B cell (primary cell): Measurements from ENCODE around the gene DQX1. TPM values are rescaled to one million over a fixed set of nuclear protein-coding genes. Genes with fewer than 3 reads are reported as not detected.

ENCODE experiments used
- ATAC-seq: fragments of 200-7000 bp; cut with Tn5 transposase; one replicate; pipeline ENCODE4 v1.10.0; 2021; ENCODE audit warnings: low read depth, mild to moderate bottlenecking, moderate number of reproducible peaks, moderate library complexity
- CTCF ChIA-PET: fragments of 350-600 bp; sonication (Branson Sonifier 250); formaldehyde crosslinking; loops from one replicate; lab custom pipeline; 2021; ENCODE audit warnings: antibody characterized with exemption, inconsistent platforms; lab: Charles Lee
- POLR2A ChIA-PET: fragments of 350-600 bp; sonication (Branson Sonifier 250); formaldehyde crosslinking; loops from one replicate; lab custom pipeline; 2021; ENCODE audit warnings: antibody characterized with exemption; lab: Charles Lee
- DNase-seq: peaks from one replicate; pipeline ENCODE4 v3.0.0; 2013
- H2AFZ ChIP-seq: 2 replicates; pipeline ENCODE4 v1.6.1; 2012; ENCODE audit warnings: mild to moderate bottlenecking, low read depth, low read length; ENCODE audit not compliant: insufficient read depth, poor library complexity, severe bottlenecking
- H3K27ac ChIP-seq, 2 donors: 1 replicate in 1 of 2; 2 replicates in 1 of 2; pipeline ENCODE4 v1.5.1; 2012 to 2013; ENCODE audit warnings: low read length in 2 of 2, mild to moderate bottlenecking in 2 of 2, moderate library complexity in 1 of 2
- H3K27me3 ChIP-seq, 4 experiments: fragments of 200-600 bp in 1 of 4; sonication (generic) in 1 of 4; replicated peaks in 1 of 4; 1 replicate in 2 of 4; 2 replicates in 2 of 4; pipeline versions ENCODE4 v1.6.1 to v1.7.0; 2013 to 2016; ENCODE audit warnings: low read length in 3 of 4, mild to moderate bottlenecking in 2 of 4, mixed read lengths in 1 of 4, moderate library complexity in 1 of 4; ENCODE audit not compliant: insufficient read depth in 4 of 4, control insufficient read depth in 3 of 4; ENCODE audit errors: control extremely low read depth in 1 of 4
- H3K36me3 ChIP-seq, 2 experiments: replicated peaks in 1 of 2; 1 replicate in 1 of 2; 2 replicates in 1 of 2; pipeline versions ENCODE4 v1.6.1 to v1.7.1; 2013; ENCODE audit warnings: low read length in 1 of 2; ENCODE audit not compliant: insufficient read depth in 2 of 2, control insufficient read depth in 1 of 2; ENCODE audit errors: control extremely low read depth in 1 of 2, extremely low read depth in 1 of 2
- H3K4me1 ChIP-seq, 2 donors: fragments of 200-600 bp in 1 of 2; sonication (generic) in 1 of 2; 1 replicate in 1 of 2; 2 replicates in 1 of 2; pipeline versions ENCODE4 v1.5.1 to v1.6.1; 2013 to 2017; ENCODE audit warnings: low read length in 2 of 2; ENCODE audit not compliant: control insufficient read depth in 2 of 2, insufficient read depth in 2 of 2
- H3K4me2 ChIP-seq: replicated peaks from 2 replicates; pipeline ENCODE3; 2012; ENCODE audit warnings: mild to moderate bottlenecking, low read depth, low read length; ENCODE audit not compliant: poor library complexity, severe bottlenecking
- H3K4me3 ChIP-seq, 5 experiments: fragments of 200-600 bp in 1 of 5; sonication (generic) in 1 of 5; 1 replicate in 3 of 5; 2 replicates in 2 of 5; pipeline versions ENCODE4 v1.5.1 to v1.7.0; 2011 to 2016; ENCODE audit warnings: low read length in 4 of 5, mild to moderate bottlenecking in 4 of 5, low read depth in 2 of 5, control low read depth in 1 of 5, moderate library complexity in 1 of 5; ENCODE audit not compliant: insufficient read depth in 1 of 5; ENCODE audit errors: control extremely low read depth in 1 of 5, extremely low read depth in 1 of 5
- H3K79me2 ChIP-seq: fragments of 200-600 bp; sonication (generic); one replicate; pipeline ENCODE4 v1.6.0; 2016; ENCODE audit warnings: low read length; ENCODE audit not compliant: control insufficient read depth, insufficient read depth
- H3K9ac ChIP-seq: fragments of 200-600 bp; sonication (generic); 2 replicates; pipeline ENCODE4 v1.6.1; 2017; ENCODE audit warnings: mild to moderate bottlenecking, low read length, moderate library complexity
- H3K9me3 ChIP-seq, 3 donors: one replicate each; pipeline versions ENCODE4 v1.6.1 to v1.7.1; 2013; ENCODE audit warnings: low read length in 2 of 3; ENCODE audit not compliant: control insufficient read depth in 2 of 3, insufficient read depth in 1 of 3; ENCODE audit errors: control extremely low read depth in 1 of 3
- H4K20me1 ChIP-seq: 2 replicates; pipeline ENCODE4 v1.6.0; 2012; ENCODE audit warnings: mild to moderate bottlenecking, low read length; ENCODE audit not compliant: insufficient read depth, control insufficient read depth, poor library complexity, severe bottlenecking
- H3K27ac Mint-ChIP-seq: one replicate; pipeline ENCODE4 v1.8.0; 2021; ENCODE audit warnings: mixed read lengths
- H3K27me3 Mint-ChIP-seq: one replicate; pipeline ENCODE4 v1.8.0; 2021; ENCODE audit warnings: mixed read lengths
- H3K4me1 Mint-ChIP-seq: one replicate; pipeline ENCODE4 v1.8.0; 2021; ENCODE audit warnings: mixed read lengths
- H3K4me3 Mint-ChIP-seq: one replicate; pipeline ENCODE4 v1.8.0; 2021; ENCODE audit warnings: mixed read lengths
- H3K9me3 Mint-ChIP-seq: one replicate; pipeline ENCODE4 v1.8.0; 2022; ENCODE audit warnings: mixed read lengths; ENCODE audit not compliant: insufficient read depth
- CTCF ChIP-seq: fragments of 200-600 bp; IDR thresholded peaks from one replicate; pipeline ENCODE4 v1.8.0; 2022; ENCODE audit warnings: antibody characterized with exemption, mild to moderate bottlenecking
- EZH2 ChIP-seq: IDR thresholded peaks from 2 replicates; pipeline ENCODE4 v1.6.1; 2012; ENCODE audit warnings: borderline replicate concordance, low read depth, mild to moderate bottlenecking, moderate library complexity, low read length; ENCODE audit not compliant: insufficient read depth, poor library complexity, severe bottlenecking
- WGBS: methylation state at CpG from one replicate; pipeline ENCODE4 v1.1.5; 2013; ENCODE audit warnings: missing lambda C conversion rate; ENCODE audit not compliant: insufficient coverage; 5-methylcytosine and 5-hydroxymethylcytosine counted together
- intact Hi-C: fragments of 100-400 bp; cut with micrococcal nuclease; formaldehyde crosslinking; loops from one replicate; pipeline ENCODE4 v1.10.0; 2022
- polyA plus RNA-seq: library from polyadenylated mRNA; depleted of rRNA; stranded (reverse); fragments of >200 nt; gene quantifications from 2 replicates; pipeline ENCODE4 v1.2.3, GENCODE V29; 2012
- total RNA-seq, 2 donors: library from RNA; stranded (reverse); fragments of 120-200 nt in 1 of 2; gene quantifications; 1 replicate in 1 of 2; 2 replicates in 1 of 2; pipeline versions ENCODE4 v1.2.3 to v1.2.4, GENCODE V29; 2013 to 2022

The DQX1 gene
- total and polyA plus RNA-seq, 2 donors (not counting 1 experiment from before 2014, with no cell fraction given), result 0.46 to 0.57 TPM

- Histone ChIP-seq H3K79me2 (peaks cover 4% of the 10 kb centered on the region), H3K9me3 (peaks cover 0 to 3% (median 0%) of the 10 kb centered on the region in 3 donors), H4K20me1 (no peaks in the 10 kb centered on the region), H3K9ac (no peak overlapping the region), H3K4me2 (no peak overlapping the region), H3K36me3 (no peaks in the 10 kb centered on the region), H3K27me3 (no peaks in the 10 kb centered on the region), H2AFZ (no peak overlapping the region), H3K27ac (no peak overlapping the region), H3K4me3 (no peak overlapping the region), H3K4me1 (peaks cover 18 to 22% of the 10 kb centered on the region in 2 donors)
- Mint-ChIP-seq H3K27me3 (no peaks in the 10 kb centered on the region), H3K9me3 (no peaks in the 10 kb centered on the region), H3K4me1 (no peaks in the 10 kb centered on the region), H3K4me3 (no peak overlapping the region), H3K27ac (no peak overlapping the region)
- DNase-seq (no peak), ATAC-seq (no peak)
- intact Hi-C loops, result no loop called here
- ChIA-PET POLR2A (interaction anchor here (1.2 kb wide), 1 partner anchor 11 kb away, joined by 3 read pairs; no protein-coding TSS in a partner anchor), CTCF (interaction anchor here (1.3 to 1.7 kb wide), 2 partner anchors 19 to 35 kb away, joined by 3 to 4 read pairs; no protein-coding TSS in a partner anchor)
- TF ChIP-seq EZH2 (no peak), CTCF (no peak)
These were observed 40.7 kb upstream of the DQX1 start for GRCh38 chr2:74566754-74567085.

GRCh38 chr2:74566076-74566753 lies 40.2 kb upstream of the DQX1 start:
- H3K27ac ChIP-seq, result no peak overlapping the region
- ATAC-seq (no peak), DNase-seq (no peak)
- no peak overlapping the region for H3K27ac Mint-ChIP-seq
- no peak overlapping the region for H3K9ac ChIP-seq
- H3K27me3 Mint-ChIP-seq, result no peaks in the 10 kb centered on the region
- ChIA-PET POLR2A (interaction anchor here (1.2 kb wide), 1 partner anchor 12 kb away, joined by 3 read pairs; no protein-coding TSS in a partner anchor), CTCF (interaction anchor here (1.3 kb wide), 1 partner anchor 34 kb away, joined by 3 read pairs; no protein-coding TSS in a partner anchor)
- TF ChIP-seq EZH2 (no peak), CTCF (no peak)
- no peaks in the 10 kb centered on the region for H3K9me3 ChIP-seq
- no peaks in the 10 kb centered on the region for H3K4me1 Mint-ChIP-seq
- no peak overlapping the region for H2AFZ ChIP-seq
- no peaks in the 10 kb centered on the region for H4K20me1 ChIP-seq
- no peaks in the 10 kb centered on the region for H3K9me3 Mint-ChIP-seq
- 93% methylated on average over 2 of the region's 7 CpGs for WGBS
- H3K4me3 Mint-ChIP-seq, result no peak overlapping the region
- H3K79me2 ChIP-seq, result peaks cover 4% of the 10 kb centered on the region
- H3K4me2 ChIP-seq, result no peak overlapping the region
- H3K36me3 ChIP-seq, result no peaks in the 10 kb centered on the region
- H3K4me1 ChIP-seq, result peaks cover 13 to 17% of the 10 kb centered on the region in 2 donors
- H3K27me3 ChIP-seq, result no peaks in the 10 kb centered on the region
- no peak overlapping the region for H3K4me3 ChIP-seq
- intact Hi-C loops, result no loop called here
